GM21390 (cell line): ENCODE measurements around the gene NECTIN1.

ENCODE experiments used
- ATAC-seq: cut with Tn5 transposase; IDR thresholded peaks from one replicate; pipeline ENCODE4 v1.9.1; 2021; ENCODE audit not compliant: unreplicated experiment

The NECTIN1 gene

DNA sequence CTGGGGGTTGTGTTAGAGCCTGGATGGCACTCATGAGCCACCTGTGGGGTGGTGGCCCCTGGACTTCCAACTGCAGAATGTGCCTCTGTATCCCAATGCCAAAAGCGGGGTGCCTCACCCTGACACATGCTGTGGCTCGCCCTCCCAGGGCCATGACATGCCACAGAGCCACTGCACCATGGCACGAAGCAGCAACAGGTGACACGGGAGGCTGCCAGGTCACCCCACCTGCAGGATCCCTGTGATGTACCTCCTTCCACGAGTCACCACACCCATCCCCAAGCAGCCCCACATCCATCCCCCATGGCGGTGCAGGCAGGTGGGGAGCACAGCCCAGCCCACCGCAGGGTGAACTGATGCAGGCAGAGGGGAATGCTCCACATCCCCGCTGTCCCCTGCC is 14.8 kb downstream of the NECTIN1 start:
- ATAC-seq: no peak

DNA sequence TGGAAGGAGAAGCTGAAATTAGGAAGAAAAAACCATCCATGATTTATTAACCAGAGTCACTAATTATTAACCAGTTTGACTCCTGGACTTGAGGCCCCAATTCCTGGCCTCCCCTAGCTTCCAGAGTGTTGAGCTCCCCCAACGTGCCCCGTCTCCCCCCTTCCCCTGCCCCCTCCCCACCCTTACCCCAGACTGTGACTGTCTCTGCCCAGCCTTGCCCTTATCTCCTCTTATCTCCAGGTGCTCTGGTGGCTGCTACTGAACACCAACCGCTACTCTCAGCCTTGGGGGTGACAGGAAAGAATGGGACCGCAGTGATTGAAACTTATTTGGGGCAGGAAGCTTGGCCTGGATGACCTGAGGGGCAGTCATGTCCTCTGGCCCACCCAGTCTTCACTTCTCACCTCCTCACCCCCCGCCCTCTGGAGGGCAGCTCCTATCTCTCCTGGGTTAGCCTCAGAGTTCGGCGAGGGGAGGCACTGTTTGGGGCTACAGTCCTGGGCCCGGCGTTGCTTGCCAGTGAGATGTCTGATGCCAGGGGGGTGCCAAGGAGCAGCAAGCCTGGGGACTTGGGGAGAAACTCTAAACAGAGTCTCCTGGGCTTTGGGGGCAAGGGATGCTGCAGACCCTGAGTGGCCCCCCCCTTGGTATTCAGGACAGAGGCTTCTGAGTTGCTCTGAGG is 15.5 kb downstream of the NECTIN1 start:
- ATAC-seq: no peak

DNA sequence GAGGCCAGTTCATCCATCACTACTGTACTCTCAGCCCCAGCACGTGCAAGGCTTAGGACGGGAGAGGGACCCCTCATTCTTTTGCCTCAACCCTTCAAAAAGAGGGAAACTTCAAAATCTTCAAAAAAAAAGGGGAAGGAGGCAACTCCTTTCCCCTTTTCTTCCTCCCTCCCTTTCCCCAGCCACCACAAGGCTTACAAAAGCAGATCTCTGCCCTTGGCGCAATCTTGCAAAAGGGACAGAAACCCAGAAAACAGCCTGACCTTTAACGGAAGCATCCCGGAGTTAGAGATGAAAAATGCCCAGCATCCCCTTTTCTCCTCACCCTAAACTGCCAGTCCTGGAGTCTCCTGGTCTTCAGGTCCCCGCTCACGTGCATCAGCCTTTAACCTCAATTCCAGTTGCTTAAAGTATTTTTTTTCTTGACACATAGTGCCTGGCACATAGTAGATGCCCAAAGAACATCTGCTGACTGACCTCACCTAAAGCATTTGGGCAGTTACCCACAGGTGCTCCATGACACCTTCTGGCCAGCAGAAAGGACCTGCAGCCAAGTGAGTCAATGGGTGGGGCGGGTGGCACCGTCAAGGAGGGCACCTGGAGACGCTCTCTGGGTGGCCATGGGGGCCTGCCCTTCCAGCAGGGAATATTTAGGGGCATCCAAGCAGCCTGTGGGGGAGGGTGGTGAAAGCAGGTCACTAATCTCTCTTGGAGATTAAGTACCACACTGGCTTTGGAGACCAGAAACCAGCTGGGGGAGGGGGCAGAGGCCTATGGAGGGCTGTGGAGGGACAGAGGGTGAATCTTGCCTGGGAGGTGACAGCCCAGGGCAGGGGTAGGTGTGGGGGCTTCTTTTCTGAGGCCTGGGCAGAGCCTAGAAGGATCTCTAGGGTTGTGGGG is 16.3 kb downstream of the NECTIN1 start:
- no peak for ATAC-seq

GRCh38 chr11:119712006-119712405 is 17.0 kb downstream of the NECTIN1 start:
- ATAC-seq: no peak

- no peak for ATAC-seq
These were observed 17.5 kb downstream of the NECTIN1 start for GRCh38 chr11:119711476-119711875.

DNA sequence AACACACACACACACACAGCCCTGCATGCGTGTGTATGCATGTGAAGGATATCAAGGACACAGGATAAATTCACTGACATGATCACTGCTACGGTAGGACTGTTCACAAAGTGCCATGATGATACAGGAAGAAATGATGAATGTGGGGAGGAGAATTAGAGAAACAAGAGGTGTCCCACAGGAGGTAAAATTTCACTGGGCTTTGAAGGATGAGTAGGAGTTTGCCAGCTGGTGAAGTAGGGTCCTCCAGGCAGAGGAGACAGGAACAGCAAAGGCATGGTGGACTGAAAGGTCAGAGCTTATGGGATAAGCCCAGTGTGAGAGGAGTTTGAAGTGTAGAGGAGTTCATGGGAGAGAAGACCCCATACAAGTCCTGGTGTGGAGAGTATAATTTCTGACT is 18.6 kb downstream of the NECTIN1 start:
- ATAC-seq: no peak

DNA sequence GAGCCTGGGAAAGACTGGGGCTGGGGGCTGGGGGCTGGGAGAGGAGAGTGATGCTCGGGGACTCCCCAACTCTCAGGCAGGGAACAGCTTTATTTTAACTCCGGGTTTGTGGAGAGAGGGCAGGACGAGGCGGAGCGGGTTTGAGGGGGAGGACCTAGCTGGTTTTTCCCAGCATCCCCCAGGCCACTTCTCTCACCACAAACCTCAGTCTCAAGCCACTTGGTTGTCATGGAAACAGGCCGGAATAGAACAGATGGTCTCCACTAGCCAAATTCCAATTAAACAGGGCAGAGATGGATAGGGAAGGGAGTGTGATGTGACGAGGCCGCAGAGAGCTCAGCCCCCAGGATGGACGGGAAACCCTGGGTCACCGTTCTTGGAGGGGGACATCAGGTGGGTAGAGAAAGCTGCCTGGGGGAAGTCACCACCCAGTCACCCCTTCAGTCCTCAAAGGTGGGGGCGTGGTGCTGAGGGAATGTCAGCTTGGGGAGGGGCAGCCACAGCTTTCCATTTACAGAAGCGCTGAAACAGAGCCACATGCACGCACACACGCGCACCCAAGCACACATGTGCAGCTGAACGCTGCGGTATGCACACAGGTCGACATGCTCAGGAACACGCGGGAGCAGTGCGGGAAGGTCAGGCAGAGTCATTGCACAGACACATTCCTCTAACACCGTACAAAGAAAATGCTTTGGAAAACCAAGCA is 19.2 kb downstream of the NECTIN1 start:
- no peak for ATAC-seq

DNA sequence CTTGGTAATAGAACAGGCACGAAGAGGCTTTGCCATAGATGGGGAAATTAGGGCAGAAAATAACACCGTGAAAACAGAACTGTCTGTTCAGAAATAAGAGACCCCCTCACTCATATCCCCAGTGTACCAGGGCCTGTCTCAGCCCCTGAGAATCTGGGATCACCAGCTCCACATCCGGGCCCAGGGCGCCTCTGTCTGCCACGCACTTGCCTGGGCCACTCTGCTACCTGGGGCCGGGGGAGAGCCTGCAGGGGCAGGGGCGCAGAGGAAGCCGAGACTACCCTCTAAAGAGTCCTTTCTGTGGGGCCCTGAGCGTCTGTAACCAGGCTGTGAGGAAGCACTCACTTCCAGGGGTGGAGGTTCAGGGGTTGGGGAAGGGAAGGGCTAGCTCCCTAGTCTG is 19.8 kb downstream of the NECTIN1 start:
- ATAC-seq: no peak

DNA sequence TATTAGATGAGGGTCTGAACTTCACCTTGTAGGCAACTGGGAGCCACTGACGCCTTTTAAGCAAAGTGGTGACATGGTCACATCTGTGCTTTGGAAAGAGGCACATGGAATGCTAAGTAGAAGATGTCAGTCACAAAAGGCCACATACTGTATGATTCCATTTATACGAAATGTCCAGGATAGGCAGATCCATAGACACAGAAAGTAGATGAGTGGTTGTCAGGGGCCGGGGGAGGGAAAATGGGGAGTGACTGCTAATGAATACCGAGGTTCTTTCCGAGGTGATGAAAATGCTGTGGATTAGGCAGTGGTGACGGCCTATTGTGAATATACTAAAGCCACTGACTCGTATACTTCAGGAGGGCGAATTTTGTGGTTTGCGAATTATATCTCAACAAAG is 20.6 kb downstream of the NECTIN1 start:
- ATAC-seq: no peak

DNA sequence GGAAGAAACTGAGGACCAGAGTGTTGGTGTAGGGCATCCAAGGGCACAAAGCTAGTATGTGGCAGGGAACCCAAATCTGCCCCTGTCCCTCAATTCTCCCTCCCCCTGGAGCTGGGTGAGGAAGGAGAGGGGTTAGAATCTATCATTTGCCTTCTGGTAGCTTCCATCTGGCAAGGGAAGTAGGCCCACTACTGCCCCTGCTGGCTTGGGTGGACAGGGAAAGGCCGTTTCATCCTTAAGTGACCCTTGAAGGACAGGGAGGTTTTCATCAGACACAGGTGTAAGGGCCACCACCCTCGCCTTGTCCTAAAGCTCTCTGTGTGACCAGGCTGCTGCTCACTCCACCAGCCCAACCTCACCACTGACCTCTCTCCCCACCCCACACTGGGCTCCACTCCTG is 22.1 kb downstream of the NECTIN1 start:
- ATAC-seq: no peak

GRCh38 chr11:119706029-119706428 is 23.0 kb downstream of the NECTIN1 start:
- ATAC-seq: no peak

- no peak for ATAC-seq
These were observed 23.6 kb downstream of the NECTIN1 start for GRCh38 chr11:119705362-119705761.

DNA sequence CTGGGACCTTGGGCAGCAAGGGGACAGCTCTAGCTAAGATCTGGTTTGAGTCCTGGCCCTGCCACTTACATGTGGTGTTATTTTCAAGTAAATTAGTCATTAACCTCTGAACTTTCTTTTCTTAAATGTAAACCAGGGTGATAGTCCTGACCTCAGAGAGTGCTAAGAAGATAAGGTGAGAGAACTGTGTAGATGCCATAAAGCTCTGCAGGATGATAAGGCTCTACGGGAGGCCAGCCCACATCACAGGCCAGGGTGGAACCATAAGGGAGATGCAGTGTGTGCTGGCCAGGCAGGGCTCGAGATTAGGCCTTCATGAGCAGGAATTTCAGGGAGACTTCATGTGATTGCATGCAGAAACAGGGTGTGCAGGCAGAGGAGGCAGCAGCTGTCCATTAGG is 24.2 kb downstream of the NECTIN1 start:
- no peak for ATAC-seq

DNA sequence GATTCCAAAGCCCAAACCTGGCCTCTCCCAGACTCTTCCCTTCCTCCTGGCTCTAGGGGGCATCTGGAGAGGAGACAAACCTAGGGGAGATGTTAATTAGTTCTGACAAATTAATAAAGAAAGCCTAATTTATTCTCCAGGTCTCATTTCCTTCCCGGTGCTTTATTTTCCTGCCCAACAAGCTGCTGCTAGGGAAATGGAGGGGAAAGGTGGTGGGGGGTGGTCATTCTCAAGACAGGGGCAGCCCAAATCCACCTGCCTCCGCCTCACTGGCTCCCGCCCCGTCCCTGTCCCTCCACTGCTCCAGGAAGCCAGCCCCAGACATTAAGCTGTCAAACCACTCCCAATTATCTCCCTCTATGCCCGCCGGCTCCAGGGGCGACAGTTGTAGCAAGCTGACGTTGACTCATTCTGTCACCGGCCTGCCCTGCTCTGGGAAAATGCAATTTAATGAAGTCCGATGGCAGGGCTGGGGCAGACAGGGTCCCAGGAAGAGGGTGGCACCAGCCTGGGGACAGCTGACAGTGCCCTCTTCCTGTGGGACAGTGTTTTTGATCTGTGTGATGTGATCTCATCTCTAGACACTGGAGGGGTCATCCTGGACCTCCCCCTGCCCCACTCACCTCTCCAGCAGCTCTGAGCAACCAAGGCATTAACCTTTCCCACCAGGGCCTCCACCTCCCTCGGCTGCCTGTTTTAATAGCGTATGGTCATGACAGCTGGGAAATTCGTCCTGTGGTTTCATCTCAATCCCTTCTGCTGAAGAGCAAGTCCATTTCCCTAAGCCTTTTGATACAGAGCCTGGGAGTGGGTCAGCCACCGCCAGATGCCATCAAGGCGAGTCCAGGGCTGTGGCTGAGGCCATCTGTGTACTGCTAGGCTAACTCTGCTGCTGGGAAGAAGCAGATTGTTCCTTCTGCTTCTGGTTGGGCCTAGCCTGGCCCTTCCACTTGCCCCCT is 27.1 kb downstream of the NECTIN1 start:
- ATAC-seq: no peak

GRCh38 chr11:119700536-119701346 is 28.3 kb downstream of the NECTIN1 start:
- no peak for ATAC-seq

DNA sequence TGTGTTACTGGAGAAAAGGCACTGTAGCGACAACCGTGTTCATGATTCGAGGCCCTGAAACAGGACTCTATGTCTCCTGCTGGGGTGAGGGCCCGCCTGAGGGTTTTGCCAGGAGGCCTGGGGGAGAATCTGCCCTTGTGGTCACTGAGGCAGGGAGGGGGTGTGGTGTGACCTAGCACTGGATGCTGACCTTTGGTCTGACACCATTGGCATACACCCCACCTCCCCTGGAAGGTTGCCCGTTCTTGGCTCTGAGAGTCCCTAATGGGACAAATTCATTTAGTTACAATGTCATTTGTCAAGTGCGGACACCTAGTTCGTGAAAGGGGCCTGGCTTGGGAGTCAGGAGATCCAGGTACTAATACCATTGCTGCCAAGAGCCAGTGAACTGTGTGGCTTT is 29.0 kb downstream of the NECTIN1 start:
- no peak for ATAC-seq

GRCh38 chr11:119699227-119699626 is 29.8 kb downstream of the NECTIN1 start:
- ATAC-seq: no peak

- ATAC-seq: no peak
These were observed 31.1 kb downstream of the NECTIN1 start for GRCh38 chr11:119697882-119698281.

GRCh38 chr11:119697445-119697844 is 31.6 kb downstream of the NECTIN1 start:
- ATAC-seq: no peak
